Muscle layer of duodenum (tissue), 2 donors: ENCODE data around the gene CYP11A1.

Experiments
- H3K27ac ChIP-seq: one replicate; pipeline ENCODE4 v1.7.0; 2013; ENCODE audit warnings: mild to moderate bottlenecking, low read length
- H3K27me3 ChIP-seq: one replicate; pipeline ENCODE4 v1.7.0; 2013; ENCODE audit warnings: low read depth, mild to moderate bottlenecking, control low read depth, low read length
- H3K36me3 ChIP-seq, 2 donors: one replicate each; pipeline ENCODE4 v1.7.0; 2013; ENCODE audit warnings: low read length in 2 of 2, control low read depth in 1 of 2, mild to moderate bottlenecking in 1 of 2; ENCODE audit not compliant: insufficient read depth in 2 of 2, control insufficient read depth in 1 of 2
- H3K4me1 ChIP-seq, 2 donors: one replicate each; pipeline ENCODE4 v1.7.0; 2013; ENCODE audit warnings: low read length in 2 of 2, mild to moderate bottlenecking in 2 of 2, control low read depth in 1 of 2, moderate library complexity in 1 of 2; ENCODE audit not compliant: insufficient read depth in 2 of 2, control insufficient read depth in 1 of 2
- H3K4me3 ChIP-seq, 2 donors: one replicate each; pipeline ENCODE4 v1.7.0; 2013; ENCODE audit warnings: low read length in 2 of 2, low read depth in 1 of 2, mild to moderate bottlenecking in 1 of 2
- H3K9me3 ChIP-seq, 2 donors: one replicate each; pipeline ENCODE4 v1.7.0; 2013; ENCODE audit warnings: low read length in 2 of 2, control low read depth in 1 of 2, mild to moderate bottlenecking in 1 of 2; ENCODE audit not compliant: control insufficient read depth in 1 of 2
- donor health status: healthy.

The CYP11A1 gene

DNA sequence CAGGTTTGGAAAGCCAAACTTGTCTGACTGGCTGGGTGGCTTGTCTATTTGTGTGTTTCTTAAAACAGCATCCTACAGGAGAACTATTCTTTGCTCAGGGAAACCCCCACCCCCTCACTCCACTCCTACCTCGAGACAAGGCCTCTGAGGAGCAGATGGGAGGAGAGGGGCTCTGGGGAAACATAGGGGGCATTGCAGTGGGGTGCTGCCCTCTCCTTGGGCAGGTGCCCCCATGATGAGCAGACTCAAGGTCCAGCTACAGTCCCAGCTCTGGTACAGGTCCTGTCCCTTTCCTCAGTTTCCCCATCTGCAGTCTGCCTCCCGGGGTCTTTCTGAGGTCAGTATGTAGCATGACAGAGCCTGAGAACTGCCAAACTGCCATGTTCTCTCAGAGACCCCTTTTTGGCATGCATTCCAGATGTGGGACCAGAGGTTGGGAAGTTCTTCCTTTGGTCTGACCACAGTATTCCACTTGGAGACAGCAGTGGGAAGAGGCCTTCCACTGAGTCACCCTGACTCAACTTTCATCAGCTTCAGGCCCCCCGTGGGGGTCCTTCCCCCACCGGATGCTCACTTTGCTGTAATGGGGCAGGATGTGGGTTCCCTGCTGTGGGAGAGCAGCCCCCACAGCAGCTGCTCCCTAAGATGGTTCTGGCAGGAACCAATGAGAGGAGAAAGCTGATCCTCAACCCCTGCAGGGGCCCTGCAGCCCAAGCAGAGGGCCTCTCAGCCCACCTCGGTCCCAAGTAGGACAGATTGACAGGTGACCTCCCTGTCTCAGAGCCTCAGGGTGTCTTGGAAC is 32.3 kb upstream of the CYP11A1 start:
- Histone ChIP-seq H3K4me3 (no peak overlapping the region), H3K4me1 (peaks cover 0 to 5% of the 10 kb centered on the region in 2 donors), H3K27ac (no peak overlapping the region), H3K27me3 (no peaks in the 10 kb centered on the region), H3K36me3 (no peaks in the 10 kb centered on the region), H3K9me3 (no peaks in the 10 kb centered on the region)

DNA sequence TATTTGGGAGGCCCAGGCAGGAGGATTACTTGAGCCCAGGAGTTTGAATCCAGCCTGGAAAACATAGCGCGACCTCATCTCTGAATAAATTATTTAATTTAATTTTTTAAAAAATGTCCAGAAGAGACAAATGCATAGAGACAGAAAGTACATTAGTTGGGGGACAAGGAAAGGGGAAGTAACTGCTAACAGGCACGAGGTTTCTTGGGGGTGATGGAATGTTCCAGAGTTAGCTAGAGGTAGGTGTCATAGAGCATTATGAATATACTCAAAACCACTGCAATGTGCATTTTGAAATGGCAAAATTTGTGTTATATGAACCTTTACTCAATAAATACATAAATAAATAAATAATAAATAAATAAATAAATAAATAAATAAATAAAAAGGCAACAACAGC is 31.7 kb upstream of the CYP11A1 start:
- no peaks in the 10 kb centered on the region for H3K36me3 ChIP-seq
- peaks cover 0 to 5% of the 10 kb centered on the region in 2 donors for H3K4me1 ChIP-seq
- H3K9me3 ChIP-seq: no peaks in the 10 kb centered on the region
- H3K4me3 ChIP-seq: no peak overlapping the region
- no peak overlapping the region for H3K27ac ChIP-seq
- no peaks in the 10 kb centered on the region for H3K27me3 ChIP-seq

DNA sequence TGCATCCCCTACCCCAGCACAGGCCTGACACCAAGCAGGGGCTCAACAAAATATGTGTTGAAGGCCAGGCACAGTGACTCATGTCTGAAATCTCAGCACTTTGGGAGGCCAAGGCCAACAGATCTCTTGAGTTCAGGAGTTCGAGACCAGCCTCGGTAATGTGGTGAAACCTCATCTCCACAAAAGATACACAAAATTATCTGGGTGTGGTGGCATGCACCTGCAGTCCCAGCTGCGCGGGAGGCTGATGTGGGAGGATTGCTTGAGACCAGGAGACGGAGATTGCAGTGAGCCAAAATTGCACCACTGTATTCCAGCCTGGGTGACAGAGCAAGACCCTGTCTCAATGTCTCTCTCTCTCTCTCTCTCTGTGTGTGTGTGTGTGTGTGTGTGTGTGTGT is 30.7 kb upstream of the CYP11A1 start:
- no peaks in the 10 kb centered on the region for H3K27me3 ChIP-seq
- H3K36me3 ChIP-seq: no peaks in the 10 kb centered on the region
- H3K9me3 ChIP-seq: no peaks in the 10 kb centered on the region
- H3K4me3 ChIP-seq: no peak overlapping the region
- H3K27ac ChIP-seq: no peak overlapping the region
- H3K4me1 ChIP-seq: no peaks in the 10 kb centered on the region

DNA sequence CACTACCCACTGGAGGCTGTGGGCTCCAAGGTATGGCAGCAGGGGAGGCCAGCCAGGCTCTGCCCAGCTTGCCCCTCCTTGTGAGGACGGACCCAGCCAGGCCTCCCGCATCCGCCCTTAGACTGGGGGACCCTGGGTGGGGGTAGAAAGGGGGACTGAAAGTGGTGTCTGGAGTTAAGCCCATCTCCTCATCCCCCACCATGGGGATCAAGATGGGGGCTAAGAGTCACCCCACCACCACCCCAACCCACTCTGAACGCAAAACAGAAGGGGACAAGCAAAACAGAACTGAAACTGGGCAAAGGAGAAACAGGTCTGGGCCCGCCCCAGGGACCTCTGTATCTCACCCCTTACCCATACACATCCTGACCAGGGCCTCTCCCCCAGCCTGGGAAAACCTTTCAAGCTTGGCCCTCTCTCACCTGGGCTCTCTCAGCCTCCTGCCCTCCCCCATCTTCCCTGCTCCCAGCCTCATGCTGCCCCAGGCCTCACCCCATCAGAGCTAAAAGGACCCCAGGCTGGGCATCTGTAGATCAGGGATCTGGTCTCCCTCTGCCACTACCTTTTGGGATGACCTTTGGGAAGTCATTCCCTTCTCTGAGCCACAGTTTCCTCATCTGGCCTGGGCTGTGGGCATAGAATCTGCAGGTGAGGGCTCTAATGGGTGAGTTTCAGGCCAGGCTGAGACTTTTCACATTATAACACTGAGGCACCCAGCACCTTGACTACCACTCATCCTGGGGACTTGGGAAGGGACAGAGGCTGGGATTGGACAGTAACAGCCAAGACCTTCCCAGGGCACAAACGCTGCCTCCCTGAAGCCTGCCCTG is 30.0 kb upstream of the CYP11A1 start:
- H3K27ac ChIP-seq: no peak overlapping the region
- no peaks in the 10 kb centered on the region for H3K4me1 ChIP-seq
- no peaks in the 10 kb centered on the region for H3K27me3 ChIP-seq
- H3K9me3 ChIP-seq: no peaks in the 10 kb centered on the region
- H3K4me3 ChIP-seq: no peak overlapping the region
- H3K36me3 ChIP-seq: no peaks in the 10 kb centered on the region

DNA sequence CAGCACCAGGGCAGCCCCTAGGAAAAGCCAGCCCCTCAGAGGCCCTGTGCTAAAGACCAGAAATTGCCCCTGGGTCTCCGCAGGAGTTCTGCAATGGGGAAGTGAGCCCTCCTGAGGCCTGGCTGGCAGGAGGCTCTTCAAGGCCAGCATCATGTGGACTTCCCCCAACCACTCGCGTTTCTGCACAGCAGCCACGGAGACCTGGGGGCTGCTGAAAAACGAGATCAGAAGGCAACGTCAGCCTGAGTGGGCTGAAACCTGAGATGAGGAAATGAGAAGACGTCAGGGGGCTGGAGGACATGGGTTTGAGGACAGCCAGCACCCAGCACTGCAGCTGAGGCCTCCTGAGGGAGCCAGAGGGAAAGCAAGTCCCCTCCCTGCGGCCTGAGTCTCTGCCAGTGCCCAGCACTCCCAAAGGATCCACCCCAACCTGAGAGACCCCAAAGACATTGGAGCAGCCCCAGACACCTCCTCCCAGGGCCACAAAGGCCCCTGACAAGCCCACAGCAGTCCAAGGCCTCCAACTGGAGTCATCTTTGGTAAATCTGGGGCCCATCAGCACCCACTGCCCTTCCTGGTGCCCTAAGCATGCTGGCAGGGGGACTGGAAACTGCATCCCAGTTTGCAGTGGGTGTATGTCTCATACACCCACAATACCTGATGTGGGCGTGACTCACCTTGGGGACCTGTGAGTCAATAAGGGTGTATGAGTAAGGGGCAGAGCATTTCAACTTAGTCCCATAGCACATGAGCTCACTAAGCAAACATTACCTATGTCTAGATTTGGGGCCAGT is 29.2 kb upstream of the CYP11A1 start:
- no peaks in the 10 kb centered on the region for H3K4me1 ChIP-seq
- no peak overlapping the region for H3K27ac ChIP-seq
- no peaks in the 10 kb centered on the region for H3K36me3 ChIP-seq
- H3K4me3 ChIP-seq: no peak overlapping the region
- no peaks in the 10 kb centered on the region for H3K27me3 ChIP-seq
- H3K9me3 ChIP-seq: no peaks in the 10 kb centered on the region

DNA sequence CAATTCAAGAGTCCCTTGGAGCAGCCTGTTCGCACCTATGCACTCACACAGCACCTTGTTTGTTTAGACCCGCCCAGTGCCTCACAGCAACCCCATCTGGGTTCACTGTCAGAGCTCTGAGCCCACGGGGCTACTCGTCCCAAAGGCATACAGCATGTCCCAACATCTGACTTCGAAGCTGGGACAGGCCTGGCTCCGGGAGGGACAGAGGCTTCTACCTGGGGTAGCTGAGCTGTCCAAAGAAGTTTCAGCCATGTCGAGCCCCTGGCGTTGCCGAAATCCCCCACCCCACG is 28.6 kb upstream of the CYP11A1 start:
- no peak overlapping the region for H3K4me3 ChIP-seq
- no peaks in the 10 kb centered on the region for H3K4me1 ChIP-seq
- no peak overlapping the region for H3K27ac ChIP-seq
- H3K9me3 ChIP-seq: no peaks in the 10 kb centered on the region
- H3K36me3 ChIP-seq: no peaks in the 10 kb centered on the region
- no peaks in the 10 kb centered on the region for H3K27me3 ChIP-seq

DNA sequence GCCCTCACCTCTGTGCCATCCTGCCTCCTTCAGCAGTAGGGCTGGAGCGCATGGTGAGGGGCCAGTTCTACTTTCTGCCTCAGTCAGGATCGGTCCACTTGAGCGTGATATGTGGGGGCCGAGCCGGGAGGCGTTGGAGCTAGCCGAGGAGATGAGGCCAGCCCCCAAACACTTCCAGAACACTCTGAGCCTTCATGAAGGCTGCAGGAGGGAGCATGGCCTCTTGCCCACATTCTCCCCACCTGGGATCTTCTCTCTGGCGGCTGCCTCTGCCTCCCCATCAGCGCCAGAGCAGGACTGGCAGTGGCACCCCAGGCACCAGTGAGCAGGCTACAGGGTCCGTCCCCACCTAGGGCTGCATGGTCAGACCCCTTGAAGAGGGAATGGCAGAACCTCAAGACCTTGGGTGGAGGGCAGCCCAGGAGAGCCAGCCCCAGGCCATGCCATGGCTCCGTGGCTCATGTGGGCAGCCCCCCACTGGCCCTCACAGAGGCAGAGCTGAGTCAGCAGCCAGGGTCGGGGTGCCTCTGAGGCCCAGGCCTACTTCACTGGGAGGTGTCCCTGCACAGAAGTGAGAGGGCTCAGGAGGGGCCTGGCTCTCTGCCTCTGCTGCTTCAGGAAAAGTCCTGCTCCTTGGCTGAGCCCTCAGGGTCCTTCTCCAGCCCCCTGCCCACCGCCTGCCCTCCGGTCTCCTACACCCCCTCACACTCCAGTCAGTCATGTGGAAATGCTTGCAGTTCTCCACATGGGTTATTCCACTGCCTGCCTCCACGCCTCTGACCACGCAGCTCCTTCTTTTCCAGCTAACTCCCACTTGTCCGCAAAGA is 28.1 kb upstream of the CYP11A1 start:
- H3K27me3 ChIP-seq: no peaks in the 10 kb centered on the region
- no peak overlapping the region for H3K4me3 ChIP-seq
- no peaks in the 10 kb centered on the region for H3K9me3 ChIP-seq
- H3K27ac ChIP-seq: no peak overlapping the region
- H3K36me3 ChIP-seq: no peaks in the 10 kb centered on the region
- no peaks in the 10 kb centered on the region for H3K4me1 ChIP-seq

DNA sequence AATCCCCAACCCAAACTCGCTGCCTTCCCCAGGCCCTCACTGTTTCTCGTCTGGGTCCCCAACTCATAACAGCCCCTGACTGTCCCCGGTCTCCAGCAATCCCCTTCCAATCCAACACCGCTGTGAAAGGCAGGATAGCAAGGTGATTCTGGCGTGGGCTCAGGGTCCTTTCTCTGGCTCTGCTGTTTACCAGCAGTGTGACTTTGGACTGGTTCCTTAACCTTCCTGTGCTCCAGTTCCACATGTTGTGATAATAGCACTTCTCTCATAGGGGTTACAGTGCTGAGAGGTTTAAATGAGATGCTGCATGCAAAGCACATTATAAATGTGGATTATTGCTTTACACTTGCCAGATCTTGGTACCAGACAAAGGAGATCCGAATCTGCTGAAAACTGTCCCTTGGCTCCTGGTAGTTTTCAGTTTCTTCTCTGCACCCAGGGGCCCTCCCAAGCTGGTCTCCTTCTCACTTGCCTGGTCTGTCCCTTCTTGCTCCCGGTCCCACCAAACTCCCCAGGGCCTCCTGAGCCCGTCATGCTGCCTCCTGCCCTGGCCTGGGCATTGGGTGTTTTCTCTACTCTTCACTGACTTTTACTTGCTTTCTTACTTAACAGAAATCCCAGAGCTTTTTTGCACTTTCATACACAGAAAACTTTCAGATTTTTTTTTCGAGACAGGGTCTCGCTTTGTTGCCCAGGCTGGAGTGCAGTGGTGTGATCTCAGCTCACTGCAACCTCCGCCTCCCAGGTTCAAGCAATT is 26.8 kb upstream of the CYP11A1 start:
- Histone ChIP-seq H3K27me3 (no peaks in the 10 kb centered on the region), H3K9me3 (no peaks in the 10 kb centered on the region), H3K36me3 (no peaks in the 10 kb centered on the region), H3K4me1 (no peaks in the 10 kb centered on the region), H3K27ac (no peak overlapping the region), H3K4me3 (no peak overlapping the region)

DNA sequence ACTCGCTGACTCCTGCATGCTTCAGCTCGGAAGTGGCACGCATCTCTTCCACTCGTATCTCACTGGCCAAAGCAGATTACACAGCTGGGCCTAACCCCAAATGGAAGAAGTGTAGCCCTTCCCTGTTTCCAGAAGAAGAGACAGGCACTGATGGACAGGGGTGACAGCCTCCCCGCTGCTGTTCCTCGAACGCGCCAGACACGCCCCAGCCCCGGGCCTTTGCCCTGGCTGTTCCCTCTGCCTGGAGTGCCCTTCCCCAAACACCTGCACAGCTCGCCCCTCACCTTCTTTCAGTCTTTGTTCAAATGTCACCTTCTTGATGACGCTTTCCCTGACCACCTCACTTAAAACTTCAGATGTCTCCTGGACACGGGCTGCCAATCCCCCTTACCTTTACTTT is 26.0 kb upstream of the CYP11A1 start:
- Histone ChIP-seq H3K27ac (no peak overlapping the region), H3K27me3 (no peaks in the 10 kb centered on the region), H3K4me1 (no peaks in the 10 kb centered on the region), H3K4me3 (no peak overlapping the region), H3K9me3 (no peaks in the 10 kb centered on the region), H3K36me3 (no peaks in the 10 kb centered on the region)

DNA sequence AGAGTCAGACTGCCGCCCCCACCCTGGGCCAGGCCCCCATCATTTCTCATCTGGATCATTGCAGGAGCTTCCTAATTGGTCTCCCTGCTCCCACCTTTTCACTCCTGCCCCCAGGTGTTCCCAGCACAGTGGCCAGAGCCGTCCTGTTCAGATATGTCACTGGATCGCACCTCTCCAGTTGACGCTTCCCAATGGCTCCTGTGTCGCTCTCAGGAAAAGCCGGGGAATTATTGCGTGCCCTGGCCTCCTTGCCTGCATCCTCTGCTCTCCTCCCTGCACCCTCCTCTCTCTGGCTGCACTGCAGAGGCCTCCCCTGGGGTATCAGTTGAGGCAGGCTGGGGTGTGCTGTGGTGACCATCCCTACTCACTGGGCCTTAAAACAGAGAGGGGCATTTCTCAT is 25.5 kb upstream of the CYP11A1 start:
- Histone ChIP-seq H3K36me3 (no peaks in the 10 kb centered on the region), H3K4me3 (no peak overlapping the region), H3K4me1 (no peaks in the 10 kb centered on the region), H3K9me3 (no peaks in the 10 kb centered on the region), H3K27ac (no peak overlapping the region), H3K27me3 (no peaks in the 10 kb centered on the region)
